ENCODE data around the gene CLDN12.

The CLDN12 gene

DNA sequence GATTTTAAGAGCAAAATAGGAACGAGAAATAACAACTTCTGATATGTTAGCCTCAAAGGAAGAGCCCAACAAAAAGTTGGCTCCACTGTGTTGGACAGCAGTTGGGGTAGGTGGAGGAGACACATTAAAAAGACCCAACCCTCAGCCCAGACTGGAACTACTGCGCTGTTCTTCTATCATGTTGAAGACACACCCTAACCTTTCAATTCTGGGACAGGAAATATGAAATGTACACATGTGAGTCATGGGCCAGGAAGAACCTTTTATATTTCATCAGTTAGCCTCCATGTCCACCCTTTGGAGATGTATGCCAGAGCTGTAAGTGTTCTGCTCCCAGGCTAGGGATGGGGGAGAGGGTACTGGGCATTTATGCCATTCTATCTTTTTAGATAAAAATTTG, 22.1 kb downstream of the CLDN12 start:
- no peak for TF ChIP-seq CTCF (IDR thresholded peaks at IDR 0.05; ENCODE audit: control insufficient read depth, insufficient read depth, low read depth, low read length, missing control alignments)
- no peak for DNase-seq (ENCODE audit: low read depth)
- H3K4me3 ChIP-seq (ENCODE audit: control insufficient read depth, low read depth, low read length) = no peak overlapping the region

DNA sequence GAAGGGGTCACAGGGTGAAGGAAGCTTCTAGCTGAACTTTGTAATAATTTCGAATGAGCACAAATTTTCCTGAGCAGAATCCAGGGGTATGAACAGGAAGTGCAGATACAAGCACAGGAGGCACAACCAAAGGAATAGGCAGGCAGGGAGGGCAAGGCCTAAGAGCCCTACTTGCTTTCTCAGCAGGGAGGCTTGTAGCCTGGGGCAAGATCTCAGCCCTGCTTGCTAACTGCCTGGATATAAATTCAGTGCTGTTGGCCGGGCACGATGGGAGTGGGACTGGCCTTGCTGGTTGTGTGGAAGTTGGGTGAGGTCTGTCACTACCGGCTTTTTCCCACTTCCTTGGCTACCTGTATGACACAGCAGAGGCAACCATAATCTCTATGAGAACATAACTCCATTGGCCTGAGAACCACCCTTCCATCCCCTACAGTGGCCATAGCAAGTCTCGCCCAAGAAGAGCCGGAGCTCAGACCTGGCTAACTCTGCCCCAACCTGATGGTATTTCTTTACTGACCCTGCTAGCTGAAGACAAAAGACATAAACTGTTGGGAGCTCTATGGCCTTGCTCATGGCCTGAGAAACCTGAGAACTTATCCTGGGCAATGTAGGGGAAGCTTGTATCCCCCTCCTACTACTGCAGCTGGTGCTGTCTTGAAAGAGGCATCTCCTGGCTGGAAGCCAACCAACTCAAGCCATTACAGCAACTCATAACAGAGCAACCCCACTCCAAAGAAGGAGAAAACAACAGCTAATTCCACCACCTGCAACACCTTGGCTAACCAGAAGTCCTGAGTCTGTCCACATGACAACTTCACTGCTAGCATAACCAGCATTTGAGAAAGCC, 27.6 kb downstream of the CLDN12 start:
- no peak for TF ChIP-seq CTCF (IDR thresholded peaks at IDR 0.05; ENCODE audit: control insufficient read depth, insufficient read depth, low read depth, low read length, missing control alignments)
- no peak for DNase-seq (ENCODE audit: low read depth)
- H3K4me3 ChIP-seq (ENCODE audit: control insufficient read depth, low read depth, low read length) = no peak overlapping the region

DNA sequence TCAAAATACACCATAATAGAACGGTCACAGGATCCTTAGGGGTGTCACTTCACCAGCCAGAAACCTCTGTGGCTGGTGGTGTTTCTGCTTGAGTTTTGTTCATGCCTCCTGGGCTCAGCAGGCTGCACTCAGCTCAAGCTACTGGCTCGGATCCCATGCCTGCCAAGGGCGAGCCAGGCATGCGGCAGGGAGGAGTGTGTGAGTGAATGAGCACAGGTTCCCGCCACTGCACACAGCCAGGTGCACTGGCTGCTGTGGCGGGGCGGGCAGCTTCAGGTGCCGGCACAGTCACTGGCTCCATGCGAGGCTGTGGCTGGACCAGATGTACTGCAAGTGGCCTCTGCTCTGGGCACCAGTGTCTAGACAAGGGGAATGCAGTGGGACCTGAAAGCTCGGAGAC, 29.5 kb downstream of the CLDN12 start:
- no peak overlapping the region for H3K4me3 ChIP-seq (ENCODE audit: control insufficient read depth, low read depth, low read length)
- TF ChIP-seq CTCF (IDR thresholded peaks at IDR 0.05; ENCODE audit: control insufficient read depth, insufficient read depth, low read depth, low read length, missing control alignments) = no peak
- no peak for DNase-seq (ENCODE audit: low read depth)

DNA sequence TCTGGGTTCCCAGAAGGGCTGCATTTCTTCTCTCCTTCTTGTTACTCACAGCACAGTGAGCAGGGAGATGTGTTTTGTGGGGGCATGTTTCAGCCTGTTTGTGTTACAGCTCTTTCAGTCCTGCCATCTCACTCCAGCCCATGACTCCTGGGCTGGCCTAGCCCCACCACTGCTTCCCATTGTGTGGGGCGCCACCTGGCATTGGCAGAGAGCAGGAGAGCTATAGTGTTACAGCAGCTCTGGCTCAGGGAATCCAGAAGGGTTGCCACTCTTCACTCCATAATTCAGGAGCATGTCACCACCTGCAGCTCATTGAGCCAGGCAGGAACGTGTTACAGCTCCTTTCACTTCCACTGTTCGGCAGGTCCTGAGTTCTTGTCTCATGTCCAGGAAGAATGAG, 30.0 kb downstream of the CLDN12 start:
- H3K4me3 ChIP-seq (ENCODE audit: control insufficient read depth, low read depth, low read length) = no peak overlapping the region
- no peak for DNase-seq (ENCODE audit: low read depth)
- TF ChIP-seq CTCF (IDR thresholded peaks at IDR 0.05; ENCODE audit: control insufficient read depth, insufficient read depth, low read depth, low read length, missing control alignments) = no peak

GRCh38 chr7:90445633-90446032, 42.4 kb downstream of the CLDN12 start:
- DNase-seq (ENCODE audit: low read depth) = no peak
- H3K4me3 ChIP-seq (ENCODE audit: control insufficient read depth, low read depth, low read length) = no peak overlapping the region
- TF ChIP-seq CTCF (IDR thresholded peaks at IDR 0.05; ENCODE audit: control insufficient read depth, insufficient read depth, low read depth, low read length, missing control alignments) = no peak

DNA sequence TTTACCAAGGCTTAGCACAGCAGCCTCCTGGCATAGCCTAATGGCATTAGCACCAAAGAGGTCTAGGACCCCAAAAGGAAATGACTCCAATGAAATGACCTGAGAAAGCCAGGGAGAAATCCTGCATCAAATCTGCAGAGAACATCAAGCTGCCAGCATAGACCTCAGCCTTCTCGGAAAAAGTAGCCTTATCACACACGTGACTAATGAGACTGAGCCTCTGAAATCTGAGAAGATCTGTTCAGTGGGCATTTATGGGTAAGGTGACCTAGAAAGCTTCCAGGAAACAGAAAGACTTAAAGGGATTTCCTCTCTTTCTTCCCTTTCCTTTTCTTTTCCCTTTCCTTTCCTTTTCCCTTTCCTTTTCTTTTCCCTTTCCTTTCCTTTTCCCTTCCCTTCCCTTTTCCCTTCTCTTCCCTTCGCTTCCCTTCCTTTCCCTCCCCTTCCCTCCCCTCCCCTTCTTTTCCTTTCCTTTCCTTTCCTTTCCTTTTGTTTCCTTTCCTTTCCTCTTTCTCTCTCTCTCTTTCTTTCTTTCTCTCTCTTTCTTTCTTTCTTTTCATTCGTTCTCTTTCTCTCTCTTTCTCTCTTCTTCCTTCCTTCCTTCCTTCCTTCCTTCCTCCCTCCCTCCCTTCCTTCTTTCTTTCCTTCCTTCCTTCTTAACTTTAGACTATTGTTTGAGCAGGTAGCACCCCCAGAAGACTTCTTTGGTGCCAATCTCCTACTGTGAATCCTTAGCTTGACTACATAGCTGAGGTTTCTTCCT, 43.1 kb downstream of the CLDN12 start:
- no peak for DNase-seq (ENCODE audit: low read depth)
- TF ChIP-seq CTCF (IDR thresholded peaks at IDR 0.05; ENCODE audit: control insufficient read depth, insufficient read depth, low read depth, low read length, missing control alignments) = no peak
- no peak overlapping the region for H3K4me3 ChIP-seq (ENCODE audit: control insufficient read depth, low read depth, low read length)
